ENCODE data around the gene ZFR2.
"Not testable (repeated sequence)": the region's sequence is repeated elsewhere in the genome, so short reads cannot be mapped to it uniquely, and the experiment has no call there.

The ZFR2 gene

GRCh38 chr19:3760871-3761361, 107.9 kb downstream of the ZFR2 start:
- peak overlapping the region; percentile 70 for H3K27ac ChIP-seq (ENCODE audit: low read length)
- TF ChIP-seq CTCF (IDR thresholded peaks at IDR 0.05; ENCODE audit: borderline replicate concordance, extremely low read depth, low read length, poor library complexity, severe bottlenecking) (no peak), EZH2 (IDR thresholded peaks at IDR 0.05; ENCODE audit: borderline replicate concordance, low read depth, low read length, severe bottlenecking) (no peak)
- peak overlapping the region; percentile 85 for H3K4me2 ChIP-seq (ENCODE audit: insufficient read depth, low read length)
- 0 out of 2 replicates have a peak, but pooled peaks cover 5% of the 10 kb centered on the region for H4K20me1 ChIP-seq (ENCODE audit: insufficient read depth, low read length)
- peaks cover 34% of the 10 kb centered on the region for H3K79me2 ChIP-seq (ENCODE audit: insufficient read depth, low read length)
- H3K9ac ChIP-seq (ENCODE audit: low read depth, low read length) = peak overlapping the region; percentile 72
- ATAC-seq (ENCODE audit: insufficient read depth, low read depth) (no peak), DNase-seq (peak; percentile 12)
- H3K4me3 ChIP-seq (ENCODE audit: low read depth in 1 of 2, low read length in 2 of 2) = peak overlapping the region; percentile 52 to 69
- H3K4me1 ChIP-seq (ENCODE audit: insufficient read depth, low read length) = peaks cover 40% of the 10 kb centered on the region
- peak overlapping the region; percentile 75 for H2AFZ ChIP-seq (ENCODE audit: low read depth, low read length)
- no peaks in the 10 kb centered on the region for H3K9me3 ChIP-seq (ENCODE audit: insufficient read depth, low read length, severe bottlenecking)
- no peaks in the 10 kb centered on the region for H3K27me3 ChIP-seq (ENCODE audit: insufficient read depth, low read length, poor library complexity)
- H3K36me3 ChIP-seq (ENCODE audit: insufficient read depth, low read length) = peaks cover 28% of the 10 kb centered on the region

- H3K79me2 ChIP-seq (ENCODE audit: insufficient read depth, low read length) = peaks cover 34% of the 10 kb centered on the region
- peak overlapping the region; percentile 72; the same call in 1 of the 2 replicates for H3K9ac ChIP-seq (ENCODE audit: low read depth, low read length)
- 0 out of 2 replicates have a peak, but pooled peaks cover 5% of the 10 kb centered on the region for H4K20me1 ChIP-seq (ENCODE audit: insufficient read depth, low read length)
- H3K27ac ChIP-seq (ENCODE audit: low read length) = no peak overlapping the region
- peak overlapping the region; percentile 85 for H3K4me2 ChIP-seq (ENCODE audit: insufficient read depth, low read length)
- H3K36me3 ChIP-seq (ENCODE audit: insufficient read depth, low read length) = peaks cover 22% of the 10 kb centered on the region
- H3K4me1 ChIP-seq (ENCODE audit: insufficient read depth, low read length) = peaks cover 40% of the 10 kb centered on the region
- peak overlapping the region in 1 of 2 experiments; percentile 27; a peak in 1 of 4 replicates for H3K4me3 ChIP-seq (ENCODE audit: low read depth in 1 of 2, low read length in 2 of 2)
- DNase-seq = no peak
- H3K27me3 ChIP-seq (ENCODE audit: insufficient read depth, low read length, poor library complexity) = no peaks in the 10 kb centered on the region
- TF ChIP-seq CTCF (IDR thresholded peaks at IDR 0.05; ENCODE audit: borderline replicate concordance, extremely low read depth, low read length, poor library complexity, severe bottlenecking) (no peak), EZH2 (IDR thresholded peaks at IDR 0.05; ENCODE audit: borderline replicate concordance, low read depth, low read length, severe bottlenecking) (no peak)
- no peak overlapping the region for H2AFZ ChIP-seq (ENCODE audit: low read depth, low read length)
- H3K9me3 ChIP-seq (ENCODE audit: insufficient read depth, low read length, severe bottlenecking) = no peaks in the 10 kb centered on the region
- ATAC-seq (ENCODE audit: insufficient read depth, low read depth) = no peak
These were observed 109.2 kb downstream of the ZFR2 start for GRCh38 chr19:3759482-3760254.

- peaks cover 31% of the 10 kb centered on the region for H3K79me2 ChIP-seq (ENCODE audit: insufficient read depth, low read length)
- peaks cover 30% of the 10 kb centered on the region for H3K36me3 ChIP-seq (ENCODE audit: insufficient read depth, low read length)
- not testable (repeated sequence) for H2AFZ ChIP-seq (ENCODE audit: low read depth, low read length); H3K27ac ChIP-seq (ENCODE audit: low read length); H3K4me2 ChIP-seq (ENCODE audit: insufficient read depth, low read length); H3K9ac ChIP-seq (ENCODE audit: low read depth, low read length); ATAC-seq (ENCODE audit: insufficient read depth, low read depth); H3K9me3 ChIP-seq (ENCODE audit: insufficient read depth, low read length, severe bottlenecking); DNase-seq; H3K4me3 ChIP-seq (ENCODE audit: low read depth in 1 of 2, low read length in 2 of 2); H3K27me3 ChIP-seq (ENCODE audit: insufficient read depth, low read length, poor library complexity); H4K20me1 ChIP-seq (ENCODE audit: insufficient read depth, low read length)
- H3K4me1 ChIP-seq (ENCODE audit: insufficient read depth, low read length) = peaks cover 33% of the 10 kb centered on the region
These were observed 110.5 kb downstream of the ZFR2 start for GRCh38 chr19:3758297-3758696.

- peaks cover 29% of the 10 kb centered on the region for H3K4me1 ChIP-seq (ENCODE audit: insufficient read depth, low read length)
- not testable (repeated sequence) for H3K27ac ChIP-seq (ENCODE audit: low read length)
These were observed 111.1 kb downstream of the ZFR2 start for GRCh38 chr19:3757705-3758104.

More at GRCh38 chr19:3757705-3758104, 111.1 kb downstream of the ZFR2 start:
- Histone ChIP-seq H3K36me3 (ENCODE audit: insufficient read depth, low read length) (peaks cover 30% of the 10 kb centered on the region), H3K79me2 (ENCODE audit: insufficient read depth, low read length) (peaks cover 28% of the 10 kb centered on the region)
- H3K27me3 ChIP-seq (ENCODE audit: insufficient read depth, low read length, poor library complexity); H3K9me3 ChIP-seq (ENCODE audit: insufficient read depth, low read length, severe bottlenecking); ATAC-seq (ENCODE audit: insufficient read depth, low read depth); DNase-seq; H3K9ac ChIP-seq (ENCODE audit: low read depth, low read length); H4K20me1 ChIP-seq (ENCODE audit: insufficient read depth, low read length); H3K4me2 ChIP-seq (ENCODE audit: insufficient read depth, low read length); H2AFZ ChIP-seq (ENCODE audit: low read depth, low read length); H3K4me3 ChIP-seq (ENCODE audit: low read depth in 1 of 2, low read length in 2 of 2): not testable (repeated sequence)

All from DND-41 (cell line).